AG09309 (cell line): ENCODE results near the gene CCDC181.

Experiments
- DNase-seq: peaks from one replicate; pipeline ENCODE4 v3.0.0-alpha.2; 2010; ENCODE audit warnings: low read depth
- H3K4me3 ChIP-seq: 2 replicates; pipeline ENCODE4 v1.5.1; 2011; ENCODE audit warnings: mild to moderate bottlenecking, low read depth, low read length, moderate library complexity; ENCODE audit not compliant: control insufficient read depth
- CTCF ChIP-seq: IDR thresholded peaks from 2 replicates; pipeline ENCODE4 v1.5.1; 2011; ENCODE audit warnings: mild to moderate bottlenecking, low read depth, low read length, inconsistent platforms; ENCODE audit not compliant: insufficient read depth, control insufficient read depth; ENCODE audit errors: missing control alignments

The CCDC181 gene

GRCh38 chr1:169381162-169381561 is 46.1 kb downstream of the CCDC181 start:
- DNase-seq, result no peak
- no peak for TF ChIP-seq CTCF
- H3K4me3 ChIP-seq, result no peak overlapping the region

DNA sequence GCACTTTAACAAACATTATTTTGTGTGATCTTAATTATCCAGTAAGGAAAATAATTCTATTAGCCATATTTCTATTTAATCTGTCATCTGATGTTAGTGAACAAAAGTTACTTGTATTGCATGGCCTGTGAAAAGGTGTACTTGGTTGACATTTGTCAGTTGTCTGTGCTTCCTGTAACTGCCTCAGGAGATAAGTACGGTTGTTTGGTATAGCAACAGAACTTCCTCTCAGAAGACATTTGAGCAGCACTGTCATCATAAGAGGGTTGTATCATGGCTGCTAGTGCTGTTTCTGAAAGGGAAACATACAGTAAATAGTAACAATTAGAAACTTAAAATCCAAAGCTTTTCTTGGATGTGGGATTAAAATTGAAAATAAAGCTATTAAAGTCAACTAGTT is 55.9 kb downstream of the CCDC181 start:
- no peak for TF ChIP-seq CTCF
- DNase-seq, result no peak
- no peak overlapping the region for H3K4me3 ChIP-seq

- DNase-seq, result no peak
- H3K4me3 ChIP-seq, result peak overlapping the region; percentile 89
- TF ChIP-seq CTCF, result no peak
These were observed 58.9 kb downstream of the CCDC181 start for GRCh38 chr1:169368406-169368769.

DNA sequence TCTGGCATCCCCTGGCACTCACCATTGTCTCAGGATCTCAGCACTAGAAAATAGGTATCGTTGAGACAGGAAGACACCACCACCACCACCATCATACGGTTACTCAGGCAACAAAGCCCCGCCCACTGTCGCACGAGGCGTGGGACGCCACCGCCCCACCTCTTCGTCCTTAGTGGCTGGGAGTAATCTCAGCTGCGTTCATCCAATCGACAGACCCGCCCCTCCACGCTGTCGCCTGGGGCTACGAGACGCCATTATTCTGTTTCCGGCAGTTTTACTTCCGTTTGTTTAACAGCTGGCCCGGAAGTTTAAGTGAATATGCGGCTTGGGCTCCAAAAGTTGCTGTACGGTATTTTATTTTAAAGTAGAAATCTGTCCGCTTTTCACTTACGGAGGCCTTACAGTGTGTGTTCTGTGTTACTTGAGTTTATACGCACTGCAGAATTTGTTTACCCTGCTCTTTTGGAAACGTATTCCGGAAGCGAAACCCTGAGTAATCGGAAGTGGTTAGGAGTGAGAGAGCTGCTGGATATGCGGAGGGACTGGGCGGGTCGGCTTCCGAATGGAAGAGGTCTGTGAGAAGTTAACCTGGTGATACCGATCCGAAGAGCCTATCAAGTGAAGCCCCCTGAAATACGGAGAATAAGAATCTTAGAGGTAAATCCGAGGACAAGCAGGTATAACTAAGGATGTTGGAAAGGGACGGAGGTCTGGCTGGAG is 59.4 kb downstream of the CCDC181 start, which contains the start of the genes BLZF1 and NME7:
TSS of gene BLZF1 (plus strand) at position 510 of the 720 bp plus-strand sequence. CDS start 1,328 bp downstream, outside the sequence.
TSS of gene NME7 (minus strand) at position 112 of the 720 bp plus-strand sequence. CDS start at position 25, 87 bp downstream.
- H3K4me3 ChIP-seq, result peak within 1 kb of the TSS; percentile 89
- DNase-seq, result peak; percentile 84
- no peak for TF ChIP-seq CTCF

DNA sequence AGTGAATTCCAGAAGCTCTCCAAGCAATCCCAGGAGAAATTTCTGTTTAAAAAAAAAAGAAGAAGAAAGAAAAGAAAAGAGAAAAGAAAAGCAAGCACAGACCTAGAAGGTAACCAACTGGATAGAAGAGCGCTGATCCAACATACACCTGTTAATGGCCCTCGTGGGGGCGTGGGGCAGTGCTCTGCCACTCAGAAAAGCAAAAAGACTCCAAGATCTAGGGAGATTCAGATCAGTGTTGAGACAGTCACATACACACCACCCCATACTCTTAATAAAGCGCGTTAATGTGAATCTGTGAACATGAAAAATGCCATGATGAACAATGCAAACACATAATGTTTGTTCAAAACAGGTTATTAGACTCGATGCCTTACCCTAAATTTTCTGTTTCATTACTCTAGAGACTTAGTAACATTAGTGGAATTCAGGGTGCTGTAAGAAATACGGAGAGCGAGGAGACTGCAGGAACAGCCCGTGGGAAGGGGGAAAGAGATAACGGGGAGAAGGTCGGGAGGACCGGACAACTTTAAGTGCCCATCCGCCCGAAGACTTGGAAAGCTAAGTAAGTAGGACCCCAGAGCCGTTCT is 60.1 kb downstream of the CCDC181 start:
- no peak for DNase-seq
- no peak for TF ChIP-seq CTCF
- H3K4me3 ChIP-seq, result peak overlapping the region; percentile 89

GRCh38 chr1:169364948-169365347 is 62.3 kb downstream of the CCDC181 start:
- no peak for DNase-seq

More at GRCh38 chr1:169364948-169365347, 62.3 kb downstream of the CCDC181 start:
- TF ChIP-seq CTCF, result no peak
- no peak overlapping the region for H3K4me3 ChIP-seq
